ENCODE measurements around the gene ERICH2. TPM values are rescaled to one million over a fixed set of nuclear protein-coding genes. Genes with fewer than 3 reads are reported as not detected.

ERICH2 gene
- total and polyA plus RNA-seq, 2 donors: 0.52 TPM; not detected in 1

GRCh38 chr2:170772295-170772694 lies 2.1 kb downstream of the ERICH2 start:
- H3K27ac ChIP-seq (ENCODE audit: low read depth in 1 of 2, low read length in 1 of 2): no peak overlapping the region
- peaks cover 26 to 46% of the 10 kb centered on the region in 2 donors for H3K27me3 ChIP-seq (ENCODE audit: control insufficient read depth in 2 of 2, insufficient read depth in 1 of 2, low read length in 1 of 2)
- peaks cover 0 to 12% of the 10 kb centered on the region in 2 donors for H3K4me1 ChIP-seq (ENCODE audit: control insufficient read depth in 2 of 2, insufficient read depth in 2 of 2, low read length in 2 of 2)

DNA sequence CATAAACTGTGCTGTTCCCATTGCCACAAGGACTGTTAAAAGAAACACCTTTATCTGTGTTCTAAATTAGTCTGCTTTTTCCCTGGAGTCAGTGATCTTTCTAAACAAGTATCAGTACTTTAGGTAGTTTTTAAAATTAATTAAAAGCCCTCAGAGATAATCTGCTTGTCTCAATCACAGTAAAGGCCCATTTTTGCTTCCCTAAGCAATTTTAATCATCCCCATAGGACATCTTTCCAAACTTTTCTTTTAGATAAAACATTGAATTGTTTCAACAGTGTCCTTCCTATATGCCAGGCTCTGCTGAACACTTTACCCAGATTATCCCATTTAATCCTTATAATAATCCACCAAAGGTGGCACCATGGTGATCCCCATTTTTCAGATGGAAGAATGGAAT lies 3.9 kb downstream of the ERICH2 start:
- H3K36me3 ChIP-seq (ENCODE audit: control insufficient read depth in 2 of 2, insufficient read depth in 2 of 2, low read length in 1 of 2): no peaks in the 10 kb centered on the region
- H3K27ac ChIP-seq (ENCODE audit: low read depth in 1 of 2, low read length in 1 of 2): no peak overlapping the region
- H3K9me3 ChIP-seq (ENCODE audit: control insufficient read depth in 2 of 2, insufficient read depth in 1 of 2, low read length in 1 of 2): peaks cover 0 to 5% of the 10 kb centered on the region in 2 donors
- peaks cover 0 to 12% of the 10 kb centered on the region in 2 donors for H3K4me1 ChIP-seq (ENCODE audit: control insufficient read depth in 2 of 2, insufficient read depth in 2 of 2, low read length in 2 of 2)
- peaks cover 26 to 46% of the 10 kb centered on the region in 2 donors for H3K27me3 ChIP-seq (ENCODE audit: control insufficient read depth in 2 of 2, insufficient read depth in 1 of 2, low read length in 1 of 2)
- no peak for DNase-seq (ENCODE audit: low read depth in 6 of 9, low spot score in 9 of 9)
- H3K4me3 ChIP-seq (ENCODE audit: low read length in 2 of 2): no peak overlapping the region

More at GRCh38 chr2:170772295-170772694, 2.1 kb downstream of the ERICH2 start:
- H3K4me3 ChIP-seq (ENCODE audit: low read length in 2 of 2): no peak overlapping the region
- H3K36me3 ChIP-seq (ENCODE audit: control insufficient read depth in 2 of 2, insufficient read depth in 2 of 2, low read length in 1 of 2): no peaks in the 10 kb centered on the region
- peaks cover 0 to 5% of the 10 kb centered on the region in 2 donors for H3K9me3 ChIP-seq (ENCODE audit: control insufficient read depth in 2 of 2, insufficient read depth in 1 of 2, low read length in 1 of 2)
- no peak for DNase-seq (ENCODE audit: low read depth in 6 of 9, low spot score in 9 of 9)

DNA sequence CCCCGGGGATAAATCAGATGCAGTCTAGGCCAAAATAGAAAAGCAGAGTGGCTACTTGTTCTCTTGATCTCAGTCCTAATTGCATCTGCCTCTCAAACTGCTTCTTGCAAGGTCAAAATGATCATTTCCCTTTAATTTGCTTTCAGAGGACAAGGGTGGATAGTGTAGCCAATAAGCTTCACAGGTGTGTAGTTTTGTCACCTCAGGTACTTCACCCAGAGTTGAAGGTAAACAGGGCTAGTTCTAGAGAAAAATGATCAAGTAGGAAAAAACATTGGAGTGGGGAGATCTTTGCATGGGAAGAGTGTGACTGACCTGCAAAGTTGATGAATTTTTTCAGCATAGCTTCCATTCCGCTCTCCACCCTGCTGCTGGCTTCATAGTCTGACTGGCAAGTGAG lies 8.7 kb downstream of the ERICH2 start:
- H3K36me3 ChIP-seq (ENCODE audit: control insufficient read depth in 2 of 2, insufficient read depth in 2 of 2, low read length in 1 of 2): no peaks in the 10 kb centered on the region
- DNase-seq (ENCODE audit: low read depth in 6 of 9, low spot score in 9 of 9): no peak
- H3K4me3 ChIP-seq (ENCODE audit: low read length in 2 of 2): no peak overlapping the region
- 35% methylated on average over 2 of the region's 2 CpGs for WGBS
- H3K27ac ChIP-seq (ENCODE audit: low read depth in 1 of 2, low read length in 1 of 2): no peak overlapping the region
- H3K27me3 ChIP-seq (ENCODE audit: control insufficient read depth in 2 of 2, insufficient read depth in 1 of 2, low read length in 1 of 2): peaks cover 4 to 6% of the 10 kb centered on the region in 2 donors
- H3K4me1 ChIP-seq (ENCODE audit: control insufficient read depth in 2 of 2, insufficient read depth in 2 of 2, low read length in 2 of 2): no peaks in the 10 kb centered on the region
- no peaks in the 10 kb centered on the region for H3K9me3 ChIP-seq (ENCODE audit: control insufficient read depth in 2 of 2, insufficient read depth in 1 of 2, low read length in 1 of 2)

DNA sequence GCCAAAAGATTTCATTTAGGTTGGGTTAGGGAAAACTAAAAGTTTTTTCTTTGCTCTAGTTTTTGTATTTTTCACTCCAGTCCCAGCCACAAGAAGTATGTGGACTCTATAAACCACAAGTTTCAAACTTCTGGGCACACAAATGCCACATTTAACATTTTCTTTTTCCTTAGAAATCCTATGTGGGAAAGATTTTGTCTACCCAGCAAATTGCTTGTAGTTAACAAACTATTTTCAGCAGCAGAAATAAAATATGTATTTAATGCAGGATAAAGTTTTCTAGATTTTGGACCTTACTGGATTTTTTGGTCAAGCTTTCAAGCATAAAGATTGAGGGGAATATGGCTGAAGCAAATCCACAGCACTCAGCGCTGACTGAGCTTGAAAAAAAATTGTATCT lies 9.1 kb downstream of the ERICH2 start:
- no peak overlapping the region for H3K4me3 ChIP-seq (ENCODE audit: low read length in 2 of 2)
- H3K4me1 ChIP-seq (ENCODE audit: control insufficient read depth in 2 of 2, insufficient read depth in 2 of 2, low read length in 2 of 2): no peaks in the 10 kb centered on the region
- 91% methylated on average over 1 of the region's 1 CpG for WGBS
- peaks cover 4 to 5% of the 10 kb centered on the region in 2 donors for H3K27me3 ChIP-seq (ENCODE audit: control insufficient read depth in 2 of 2, insufficient read depth in 1 of 2, low read length in 1 of 2)
- no peaks in the 10 kb centered on the region for H3K9me3 ChIP-seq (ENCODE audit: control insufficient read depth in 2 of 2, insufficient read depth in 1 of 2, low read length in 1 of 2)
- DNase-seq (ENCODE audit: low read depth in 6 of 9, low spot score in 9 of 9): no peak
- H3K36me3 ChIP-seq (ENCODE audit: control insufficient read depth in 2 of 2, insufficient read depth in 2 of 2, low read length in 1 of 2): no peaks in the 10 kb centered on the region
- H3K27ac ChIP-seq (ENCODE audit: low read depth in 1 of 2, low read length in 1 of 2): no peak overlapping the region

GRCh38 chr2:170782673-170783072 lies 12.5 kb downstream of the ERICH2 start:
- DNase-seq (ENCODE audit: low read depth in 6 of 9, low spot score in 9 of 9): no peak
- WGBS: 93% methylated on average over 2 of the region's 2 CpGs
- Histone ChIP-seq H3K4me1 (ENCODE audit: control insufficient read depth in 2 of 2, insufficient read depth in 2 of 2, low read length in 2 of 2) (no peaks in the 10 kb centered on the region), H3K9me3 (ENCODE audit: control insufficient read depth in 2 of 2, insufficient read depth in 1 of 2, low read length in 1 of 2) (no peaks in the 10 kb centered on the region), H3K4me3 (ENCODE audit: low read length in 2 of 2) (no peak overlapping the region), H3K27ac (ENCODE audit: low read depth in 1 of 2, low read length in 1 of 2) (no peak overlapping the region), H3K36me3 (ENCODE audit: control insufficient read depth in 2 of 2, insufficient read depth in 2 of 2, low read length in 1 of 2) (no peaks in the 10 kb centered on the region), H3K27me3 (ENCODE audit: control insufficient read depth in 2 of 2, insufficient read depth in 1 of 2, low read length in 1 of 2) (peaks cover 0 to 4% of the 10 kb centered on the region in 2 donors)

- H3K4me1 ChIP-seq (ENCODE audit: control insufficient read depth in 2 of 2, insufficient read depth in 2 of 2, low read length in 2 of 2): no peaks in the 10 kb centered on the region
- H3K4me3 ChIP-seq (ENCODE audit: low read length in 2 of 2): no peak overlapping the region
- no peak for DNase-seq (ENCODE audit: low read depth in 6 of 9, low spot score in 9 of 9)
- peaks cover 0 to 4% of the 10 kb centered on the region in 2 donors for H3K27me3 ChIP-seq (ENCODE audit: control insufficient read depth in 2 of 2, insufficient read depth in 1 of 2, low read length in 1 of 2)
- 100% methylated on average over 1 of the region's 1 CpG for WGBS
- no peaks in the 10 kb centered on the region for H3K9me3 ChIP-seq (ENCODE audit: control insufficient read depth in 2 of 2, insufficient read depth in 1 of 2, low read length in 1 of 2)
- no peaks in the 10 kb centered on the region for H3K36me3 ChIP-seq (ENCODE audit: control insufficient read depth in 2 of 2, insufficient read depth in 2 of 2, low read length in 1 of 2)
- H3K27ac ChIP-seq (ENCODE audit: low read depth in 1 of 2, low read length in 1 of 2): no peak overlapping the region
These were observed 13.4 kb downstream of the ERICH2 start for GRCh38 chr2:170783549-170783948.

DNA sequence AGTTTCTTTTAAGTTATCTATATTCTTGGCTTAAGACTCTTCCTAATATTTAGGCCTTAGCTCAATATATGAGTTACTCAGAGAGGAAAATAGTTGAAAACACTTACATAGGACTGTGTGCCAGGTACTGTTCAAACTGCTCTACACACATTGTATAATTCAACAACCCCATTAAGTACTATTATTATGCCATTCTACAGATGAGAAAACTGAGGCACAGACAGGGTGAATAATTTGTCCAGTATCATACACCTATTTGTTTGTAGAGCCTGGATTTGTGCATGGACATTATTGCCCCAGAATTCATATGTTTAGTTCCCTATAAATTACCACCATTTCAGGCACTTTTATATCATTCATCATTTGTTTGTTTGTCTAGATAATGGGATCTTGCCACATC lies 28.8 kb downstream of the ERICH2 start:
- no peak overlapping the region for H3K4me3 ChIP-seq (ENCODE audit: low read length in 2 of 2)
- H3K36me3 ChIP-seq (ENCODE audit: control insufficient read depth in 2 of 2, insufficient read depth in 2 of 2, low read length in 1 of 2): no peaks in the 10 kb centered on the region

DNA sequence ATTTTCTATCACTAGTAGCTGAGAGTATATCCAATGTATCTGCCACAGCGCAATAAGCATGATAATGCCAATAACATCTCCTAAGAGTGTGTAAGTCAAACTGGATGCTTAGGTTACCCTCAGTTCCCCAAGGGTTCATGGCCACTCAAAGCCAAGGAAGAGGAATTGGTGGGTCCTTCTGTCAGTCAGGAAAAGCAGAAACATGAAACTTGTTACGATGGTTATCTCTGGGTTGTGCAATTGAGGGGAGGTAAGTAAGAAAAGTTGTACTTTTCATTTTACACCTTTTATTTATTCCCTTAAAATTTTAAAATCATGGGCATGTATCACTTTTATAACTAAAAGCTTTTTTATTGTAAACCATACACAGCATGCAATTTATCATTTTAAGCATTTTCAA lies 36.4 kb downstream of the ERICH2 start:
- Histone ChIP-seq H3K27ac (ENCODE audit: low read depth in 1 of 2, low read length in 1 of 2) (no peak overlapping the region), H3K27me3 (ENCODE audit: control insufficient read depth in 2 of 2, insufficient read depth in 1 of 2, low read length in 1 of 2) (peaks cover 0 to 8% of the 10 kb centered on the region in 2 donors), H3K4me1 (ENCODE audit: control insufficient read depth in 2 of 2, insufficient read depth in 2 of 2, low read length in 2 of 2) (no peaks in the 10 kb centered on the region), H3K36me3 (ENCODE audit: control insufficient read depth in 2 of 2, insufficient read depth in 2 of 2, low read length in 1 of 2) (no peaks in the 10 kb centered on the region), H3K4me3 (ENCODE audit: low read length in 2 of 2) (no peak overlapping the region), H3K9me3 (ENCODE audit: control insufficient read depth in 2 of 2, insufficient read depth in 1 of 2, low read length in 1 of 2) (peaks cover 0 to 3% of the 10 kb centered on the region in 2 donors)
- DNase-seq (ENCODE audit: low read depth in 6 of 9, low spot score in 9 of 9): no peak
- 97% methylated on average over 2 of the region's 2 CpGs for WGBS

More for the DNA sequence above, 28.8 kb downstream of the ERICH2 start:
- H3K9me3 ChIP-seq (ENCODE audit: control insufficient read depth in 2 of 2, insufficient read depth in 1 of 2, low read length in 1 of 2): no peaks in the 10 kb centered on the region
- no peak overlapping the region for H3K27ac ChIP-seq (ENCODE audit: low read depth in 1 of 2, low read length in 1 of 2)
- DNase-seq (ENCODE audit: low read depth in 6 of 9, low spot score in 9 of 9): no peak
- peaks cover 0 to 4% of the 10 kb centered on the region in 2 donors for H3K27me3 ChIP-seq (ENCODE audit: control insufficient read depth in 2 of 2, insufficient read depth in 1 of 2, low read length in 1 of 2)
- H3K4me1 ChIP-seq (ENCODE audit: control insufficient read depth in 2 of 2, insufficient read depth in 2 of 2, low read length in 2 of 2): no peaks in the 10 kb centered on the region

- Histone ChIP-seq H3K27ac (ENCODE audit: low read depth in 1 of 2, low read length in 1 of 2) (no peak overlapping the region), H3K4me3 (ENCODE audit: low read length in 2 of 2) (no peak overlapping the region), H3K27me3 (ENCODE audit: control insufficient read depth in 2 of 2, insufficient read depth in 1 of 2, low read length in 1 of 2) (peaks cover 55 to 63% of the 10 kb centered on the region in 2 donors), H3K4me1 (ENCODE audit: control insufficient read depth in 2 of 2, insufficient read depth in 2 of 2, low read length in 2 of 2) (peaks cover 10 to 34% of the 10 kb centered on the region in 2 donors), H3K36me3 (ENCODE audit: control insufficient read depth in 2 of 2, insufficient read depth in 2 of 2, low read length in 1 of 2) (no peaks in the 10 kb centered on the region), H3K9me3 (ENCODE audit: control insufficient read depth in 2 of 2, insufficient read depth in 1 of 2, low read length in 1 of 2) (peaks cover 0 to 21% of the 10 kb centered on the region in 2 donors)
- peak in 8 of 9 donors; percentile 34 to 83 (median 52) for DNase-seq (ENCODE audit: low read depth in 6 of 9, low spot score in 9 of 9)
- WGBS: 7% methylated on average over 14 of the region's 14 CpGs
These were observed 42.8 kb downstream of the ERICH2 start for GRCh38 chr2:170812710-170813600.

All from thymus (tissue), 11 donors.